K562 (cell line): ENCODE data around the gene DGCR2. TPM values are rescaled to one million over a fixed set of nuclear protein-coding genes. Genes with fewer than 3 reads are reported as not detected.

Experiments
- ATAC-seq: fragments of 200-7000 bp; cut with Tn5 transposase; 3 replicates; pipeline ENCODE4 v1.9.1; 2020; ENCODE audit warnings: moderate library complexity
- BruUV-seq: library from RNA; stranded (reverse); fragments of 400-500 nt; replicated peaks from 2 replicates; lab custom pipeline; 2021; lab: Mats Ljungman, UMichigan
- CTCF ChIA-PET: fragments of 300-600 bp; formaldehyde crosslinking; extraction: SDS; loops from one replicate; lab custom pipeline; 2021; ENCODE audit warnings: low intra/inter-chr PET ratio; lab: Yijun Ruan, JAX
- POLR2A ChIA-PET: fragments of 300-600, 350-650 bp; sonication (Branson Sonifier 250); formaldehyde crosslinking; extraction: SDS; loops from one replicate; lab custom pipeline; 2021; ENCODE audit warnings: antibody characterized with exemption, inconsistent platforms; lab: Yijun Ruan, JAX
- DNase-seq, 4 experiments: peaks; one replicate each; pipeline versions ENCODE4 v3.0.0 to v3.0.0-alpha.2; 2011 to 2018; ENCODE audit warnings: low spot score in 3 of 4, mixed read lengths in 3 of 4; ENCODE audit errors: extremely low read depth in 1 of 4
- FAIRE-seq: peaks from 2 replicates; lab custom pipeline; 2011; peaks lifted over from hg19 to GRCh38; lab: Jason Lieb, UNC
- H2AFZ ChIP-seq: 2 replicates; pipeline ENCODE4 v1.6.0; 2011; ENCODE audit warnings: low read depth, low read length, control low read depth, inconsistent platforms
- H3K27ac ChIP-seq: fragments of 200-600 bp; 3 replicates; pipeline ENCODE4 v1.8.0; 2011; ENCODE audit warnings: low read depth, mild to moderate bottlenecking, control low read depth, inconsistent platforms, low read length, moderate library complexity, mixed read lengths; ENCODE audit errors: extremely low read depth
- H3K27me3 ChIP-seq, 2 experiments: fragments of 300-600 bp in 1 of 2; 2 replicates in 1 of 2; 3 replicates in 1 of 2; pipeline versions ENCODE4 v1.6.0 to v1.8.0; 2011; ENCODE audit warnings: inconsistent platforms in 2 of 2, low read length in 2 of 2, mild to moderate bottlenecking in 1 of 2, mixed read lengths in 1 of 2, moderate library complexity in 1 of 2; ENCODE audit not compliant: control insufficient read depth in 2 of 2, insufficient read depth in 2 of 2
- H3K36me3 ChIP-seq: fragments of 300-600 bp; 3 replicates; pipeline ENCODE4 v1.8.0; 2011; ENCODE audit warnings: mild to moderate bottlenecking, low read length, inconsistent platforms; ENCODE audit not compliant: control insufficient read depth, insufficient read depth
- H3K4me1 ChIP-seq, 2 experiments: fragments of 200-600 bp in 1 of 2; replicated peaks in 1 of 2; 2 replicates in 1 of 2; 3 replicates in 1 of 2; pipeline versions ENCODE4 v1.5.1 to v1.8.0; 2011; ENCODE audit warnings: inconsistent platforms in 2 of 2, low read length in 2 of 2, mild to moderate bottlenecking in 1 of 2, mixed read lengths in 1 of 2, moderate library complexity in 1 of 2; ENCODE audit not compliant: control insufficient read depth in 2 of 2, insufficient read depth in 2 of 2
- H3K4me2 ChIP-seq: 2 replicates; pipeline ENCODE4 v1.6.1; 2011; ENCODE audit warnings: low read length, control low read depth, inconsistent platforms, mixed read lengths; ENCODE audit not compliant: insufficient read depth
- H3K4me3 ChIP-seq: fragments of 200-600 bp; sonication (generic), shearing (Covaris generic); 2 replicates; pipeline ENCODE4 v1.5.1; 2016; ENCODE audit warnings: control low read depth, inconsistent platforms
- H3K79me2 ChIP-seq: fragments of 200-600 bp; 3 replicates; pipeline ENCODE4 v1.8.0; 2011; ENCODE audit warnings: low read length, inconsistent platforms; ENCODE audit not compliant: control insufficient read depth, insufficient read depth
- H3K9ac ChIP-seq, 2 experiments: 2 replicates each; pipeline versions ENCODE4 v1.6.0 to v1.6.1; 2011; ENCODE audit warnings: low read depth in 2 of 2, low read length in 2 of 2, control low read depth in 1 of 2, inconsistent platforms in 1 of 2, mild to moderate bottlenecking in 1 of 2, mixed read lengths in 1 of 2; ENCODE audit not compliant: insufficient read depth in 1 of 2
- H3K9me1 ChIP-seq: one replicate; pipeline ENCODE4 v1.6.0; 2011; ENCODE audit warnings: inconsistent platforms, mild to moderate bottlenecking, low read length, moderate library complexity; ENCODE audit not compliant: control insufficient read depth, insufficient read depth
- H3K9me3 ChIP-seq: replicated peaks from 2 replicates; pipeline ENCODE4 v1.5.1; 2011; ENCODE audit warnings: low read depth, low read length, inconsistent platforms; ENCODE audit not compliant: control insufficient read depth, insufficient read depth
- H4K20me1 ChIP-seq: replicated peaks from 2 replicates; pipeline ENCODE4 v1.6.1; 2011; ENCODE audit warnings: low read length, inconsistent platforms, mixed read lengths; ENCODE audit not compliant: control insufficient read depth, insufficient read depth
- ATF6 ChIP-seq: sonication (generic); formaldehyde crosslinking; IDR thresholded peaks from 2 replicates; pipeline ENCODE4 v1.4.0; 2020; ENCODE audit warnings: mild to moderate bottlenecking, missing genetic modification reagents
- BACH1 ChIP-seq: fragments of 200-800 bp; sonication (Bioruptor generic); IDR thresholded peaks from 2 replicates; pipeline ENCODE4 v1.6.1; 2016; ENCODE audit warnings: missing genetic modification characterization, missing compliant biosample characterization
- CHD1 ChIP-seq: fragments of 200-600 bp; sonication (generic); IDR thresholded peaks from one replicate; pipeline ENCODE4 v1.6.1; 2012; ENCODE audit warnings: mild to moderate bottlenecking, moderate library complexity, low read length, inconsistent platforms
- SMAD1 ChIP-seq: fragments of 150-350 bp; IDR thresholded peaks from 2 replicates; pipeline ENCODE4 v1.6.1; 2014; ENCODE audit warnings: low read length, low read depth; ENCODE audit not compliant: partially characterized antibody
- TCF15 ChIP-seq: fragments of 250-450 bp; sonication (Bioruptor Pico); IDR thresholded peaks from 2 replicates; pipeline ENCODE4 v1.8.0; 2022; ENCODE audit warnings: moderate library complexity, mild to moderate bottlenecking, inconsistent platforms
- TRIM24 ChIP-seq, 2 experiments: fragments of 450-650 bp; IDR thresholded peaks; 2 replicates each; pipeline ENCODE4 v1.6.1; 2016
- ZBTB40 ChIP-seq, 2 experiments: fragments of 450-650 bp in 1 of 2; sonication (generic) in 1 of 2; formaldehyde crosslinking in 1 of 2; IDR thresholded peaks; 2 replicates each; pipeline versions ENCODE4 v1.7.1 to v1.9.0; 2016 to 2022; ENCODE audit warnings: inconsistent platforms in 1 of 2, mild to moderate bottlenecking in 1 of 2, missing genetic modification reagents in 1 of 2
- ZNF354B ChIP-seq: fragments of 250-450 bp; sonication (Bioruptor Pico); IDR thresholded peaks from 2 replicates; pipeline ENCODE4 v1.4.0; 2020
- ZNF507 ChIP-seq: conservative IDR thresholded peaks from 2 replicates; pipeline ENCODE4 v1.6.1; 2017; ENCODE audit warnings: missing genetic modification characterization, missing compliant biosample characterization
- WGBS: fragments of 100-300 bp; shearing (Covaris generic); methylation state at CpG from one replicate; pipeline ENCODE4 v1.1.6; 2016; ENCODE audit warnings: low coverage, mixed read lengths; ENCODE audit not compliant: insufficient coverage; ENCODE audit errors: missing lambda C conversion rate; 5-methylcytosine and 5-hydroxymethylcytosine counted together
- in situ Hi-C: fragments of 300-500 bp; cut with MboI; formaldehyde crosslinking; loops from 4 replicates; pipeline ENCODE4 v1.15.0; 2018; ENCODE audit warnings: inconsistent platforms, mixed read lengths
- intact Hi-C: fragments of 100-400 bp; cut with micrococcal nuclease; formaldehyde crosslinking; loops from 2 replicates; pipeline ENCODE4 v1.14.2; 2022
- polyA plus RNA-seq, 8 experiments: library from polyadenylated mRNA; depleted of rRNA in 4 of 8; stranded (reverse) in 5 of 8; unstranded in 3 of 8; fragments of >200 nt; fragmentation: Nextera tagmentation in 2 of 8; fragmentation: Illumina TruSeq in 1 of 8; extraction: Ambion mirVana in 2 of 8; extraction: Trizol in 1 of 8; gene quantifications; 2 replicates each; pipeline versions ENCODE4 v1.2.1 to v1.2.3, GENCODE V29; 2011 to 2014; ENCODE audit warnings: inconsistent platforms in 1 of 8, missing spikeins in 1 of 8
- total RNA-seq, 7 experiments: library from RNA; depleted of rRNA in 6 of 7; stranded (reverse); fragments of >200 nt in 6 of 7; fragmentation: Illumina TruSeq in 2 of 7; extraction: Trizol in 2 of 7; gene quantifications; 2 replicates each; pipeline versions ENCODE4 v1.2.1 to v1.2.3, GENCODE V29; 2011 to 2021; ENCODE audit warnings: low replicate concordance in 1 of 7

Gene DGCR2
- total and polyA plus RNA-seq, 9 of the 15 experiments (the other 6 are each of a cell fraction or from before 2014, with no cell fraction given) = 0.69 to 101 (median 56.4) TPM

GRCh38 chr22:19094393-19094997 is 27.7 kb downstream of the DGCR2 start:
- no peaks in the 10 kb centered on the region for H3K9me3 ChIP-seq
- H3K9ac ChIP-seq = no peak overlapping the region
- BruUV-seq = no TSS peak
- DNase-seq (peak in 1 of 4 experiments; percentile 27), FAIRE-seq (no peak), ATAC-seq (no peak)
- no peak overlapping the region for H3K27ac ChIP-seq
- in situ Hi-C loops = no loop called here
- ChIA-PET POLR2A (interaction anchor here (1.1 to 1.5 kb wide), 3 partner anchors 12 to 385 kb away, joined by 3 to 4 read pairs (median 3); partner anchors contain the start of gene CDC45), CTCF (no interaction called here)
- intact Hi-C loops = no loop called here
- H3K4me2 ChIP-seq = no peak overlapping the region
- H4K20me1 ChIP-seq = peaks cover 18% of the 10 kb centered on the region; the same call in 1 of the 2 replicates
- no peaks in the 10 kb centered on the region for H3K4me1 ChIP-seq
- peaks cover 28% of the 10 kb centered on the region for H3K36me3 ChIP-seq
- no peak overlapping the region for H3K4me3 ChIP-seq
- no peak overlapping the region for H2AFZ ChIP-seq
- peaks cover 9% of the 10 kb centered on the region for H3K9me1 ChIP-seq
- no peaks in the 10 kb centered on the region for H3K27me3 ChIP-seq
- 95% methylated on average over 4 of the region's 4 CpGs for WGBS
- H3K79me2 ChIP-seq = peaks cover 29% of the 10 kb centered on the region
- TF ChIP-seq CHD1 (no peak), TCF15 (0 out of 2 replicates have a peak, but pooled peaks have one; percentile 3), ZNF354B (CRISPR knock-in tag) (peak; percentile 72), ZBTB40 (IDR thresholded peaks at IDR 0.05) (no peak), ZBTB40 (CRISPR knock-in tag; IDR thresholded peaks at IDR 0.05) (0 out of 2 replicates have a peak, but pooled peaks have one; percentile 15), TRIM24 (IDR thresholded peaks at IDR 0.05) (0 out of 4 replicates have a peak, but pooled peaks of 1 of the 2 experiments have one; percentile 11), ATF6 (0 out of 2 replicates have a peak, but pooled peaks have one; percentile 42), SMAD1 (no peak), ZNF507 (tag) (peak; percentile 93), BACH1 (no peak)
